AG04450 (cell line): ENCODE results near the gene TNFRSF1B. TPM values are rescaled to one million over a fixed set of nuclear protein-coding genes. Genes with fewer than 3 reads are reported as not detected.

ENCODE experiments used
- CTCF ChIA-PET: fragments of 300-600, 350-600 bp; formaldehyde crosslinking; extraction: SDS; loops from one replicate; lab custom pipeline; 2022; ENCODE audit warnings: antibody characterized with exemption, inconsistent platforms; lab: Charles Lee
- POLR2A ChIA-PET: fragments of 350-600 bp; formaldehyde crosslinking; extraction: SDS; loops from one replicate; lab custom pipeline; 2021; ENCODE audit warnings: antibody characterized with exemption, inconsistent platforms; lab: Yijun Ruan, JAX
- DNase-seq: peaks from one replicate; pipeline ENCODE4 v3.0.0-alpha.2; 2011; ENCODE audit warnings: low read depth, low spot score
- H3K27ac ChIP-seq: one replicate; pipeline ENCODE4 v1.5.1; 2012; ENCODE audit warnings: low read depth, low read length, control low read depth
- H3K27me3 ChIP-seq: one replicate; pipeline ENCODE4 v1.6.0; 2012; ENCODE audit warnings: low read length; ENCODE audit not compliant: control insufficient read depth, insufficient read depth
- H3K4me3 ChIP-seq: 2 replicates; pipeline ENCODE4 v1.5.1; 2011; ENCODE audit warnings: mild to moderate bottlenecking, low read depth, low read length, control low read depth
- H3K9me3 ChIP-seq: 2 replicates; pipeline ENCODE4 v1.5.1; 2012; ENCODE audit warnings: low read length; ENCODE audit not compliant: control insufficient read depth, insufficient read depth
- polyA plus RNA-seq: library from polyadenylated mRNA; depleted of rRNA; stranded (reverse); fragments of >200 nt; gene quantifications from 2 replicates; pipeline ENCODE4 v1.2.3, GENCODE V29; 2011
- TF ChIP-seq, protein P1 (sequence below): IDR thresholded peaks from 2 replicates; pipeline ENCODE4 v1.5.1; 2011; ENCODE audit warnings: low read depth, low read length, control low read depth, inconsistent platforms

TNFRSF1B gene
- polyA plus RNA-seq, 1 experiment = 5.9 TPM

- H3K9me3 ChIP-seq = no peaks in the 10 kb centered on the region
- POLR2A ChIA-PET = no interaction called here
- H3K4me3 ChIP-seq = no peak overlapping the region
- CTCF ChIA-PET = interaction anchor here (1.0 to 3.2 kb wide), 2 partner anchors 11 to 120 kb away, joined by 5 to 17 read pairs; no protein-coding TSS in a partner anchor
- TF ChIP-seq, protein P1, sequence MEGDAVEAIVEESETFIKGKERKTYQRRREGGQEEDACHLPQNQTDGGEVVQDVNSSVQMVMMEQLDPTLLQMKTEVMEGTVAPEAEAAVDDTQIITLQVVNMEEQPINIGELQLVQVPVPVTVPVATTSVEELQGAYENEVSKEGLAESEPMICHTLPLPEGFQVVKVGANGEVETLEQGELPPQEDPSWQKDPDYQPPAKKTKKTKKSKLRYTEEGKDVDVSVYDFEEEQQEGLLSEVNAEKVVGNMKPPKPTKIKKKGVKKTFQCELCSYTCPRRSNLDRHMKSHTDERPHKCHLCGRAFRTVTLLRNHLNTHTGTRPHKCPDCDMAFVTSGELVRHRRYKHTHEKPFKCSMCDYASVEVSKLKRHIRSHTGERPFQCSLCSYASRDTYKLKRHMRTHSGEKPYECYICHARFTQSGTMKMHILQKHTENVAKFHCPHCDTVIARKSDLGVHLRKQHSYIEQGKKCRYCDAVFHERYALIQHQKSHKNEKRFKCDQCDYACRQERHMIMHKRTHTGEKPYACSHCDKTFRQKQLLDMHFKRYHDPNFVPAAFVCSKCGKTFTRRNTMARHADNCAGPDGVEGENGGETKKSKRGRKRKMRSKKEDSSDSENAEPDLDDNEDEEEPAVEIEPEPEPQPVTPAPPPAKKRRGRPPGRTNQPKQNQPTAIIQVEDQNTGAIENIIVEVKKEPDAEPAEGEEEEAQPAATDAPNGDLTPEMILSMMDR = no peak
- no peak for DNase-seq
- no peak overlapping the region for H3K27ac ChIP-seq
- H3K27me3 ChIP-seq = no peaks in the 10 kb centered on the region
Measured at GRCh38 chr1:12245116-12245515, 78.3 kb downstream of the TNFRSF1B start.

DNA sequence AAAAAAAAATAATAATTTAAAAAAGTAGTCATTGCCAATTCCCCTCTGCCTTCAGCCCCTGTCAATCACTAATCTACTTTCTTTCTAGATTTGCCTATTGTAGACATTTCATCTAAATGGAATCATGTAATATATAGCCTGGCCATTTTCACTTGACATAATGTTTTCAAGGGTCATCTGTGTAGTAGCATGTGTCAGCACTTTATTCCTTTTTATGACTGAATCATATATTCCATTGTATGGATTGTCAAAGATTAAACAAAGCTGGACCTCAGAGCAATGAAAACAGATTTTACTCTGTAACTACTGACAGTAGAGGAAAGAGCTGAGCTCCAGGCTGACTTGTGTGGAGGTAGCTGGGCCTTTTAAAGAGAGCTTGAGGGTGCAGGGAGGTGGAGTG, 78.9 kb downstream of the TNFRSF1B start:
- no peak overlapping the region for H3K4me3 ChIP-seq
- H3K9me3 ChIP-seq = no peaks in the 10 kb centered on the region
- H3K27ac ChIP-seq = no peak overlapping the region
- no peaks in the 10 kb centered on the region for H3K27me3 ChIP-seq
- ChIA-PET CTCF (no interaction called here), POLR2A (no interaction called here)
- DNase-seq = no peak
- TF ChIP-seq, protein P1 = no peak

DNA sequence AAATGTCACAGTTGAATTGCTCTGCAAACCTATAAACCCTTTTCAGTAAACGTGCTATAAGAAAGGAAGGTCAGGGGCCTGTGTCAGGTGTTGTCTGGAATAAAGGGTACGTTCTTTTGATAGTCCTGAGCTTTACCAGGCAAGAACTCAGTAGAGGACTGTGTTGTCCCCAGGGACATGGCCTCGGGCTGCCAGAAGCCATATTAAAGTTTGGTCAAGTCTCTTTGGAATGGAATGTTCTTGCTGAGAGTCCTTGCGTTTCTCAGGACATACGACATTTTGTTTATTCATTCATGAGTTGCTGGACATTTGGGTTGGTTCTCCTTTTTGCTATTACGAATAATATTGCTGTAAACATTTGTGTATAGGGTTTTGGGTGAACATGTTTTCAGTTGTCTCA, 79.8 kb downstream of the TNFRSF1B start:
- TF ChIP-seq, protein P1 = no peak
- DNase-seq = no peak
- ChIA-PET POLR2A (no interaction called here), CTCF (no interaction called here)
- no peaks in the 10 kb centered on the region for H3K27me3 ChIP-seq
- H3K27ac ChIP-seq = no peak overlapping the region
- no peaks in the 10 kb centered on the region for H3K9me3 ChIP-seq
- no peak overlapping the region for H3K4me3 ChIP-seq

GRCh38 chr1:12249181-12249580, 82.4 kb downstream of the TNFRSF1B start:
- ChIA-PET POLR2A (no interaction called here), CTCF (interaction anchor here (1.0 to 1.2 kb wide), 2 partner anchors 20 to 125 kb away, joined by 3 to 5 read pairs; no protein-coding TSS in a partner anchor)
- TF ChIP-seq, protein P1 = no peak
- H3K9me3 ChIP-seq = no peaks in the 10 kb centered on the region
- H3K4me3 ChIP-seq = no peak overlapping the region
- no peak for DNase-seq
- H3K27me3 ChIP-seq = no peaks in the 10 kb centered on the region
- no peak overlapping the region for H3K27ac ChIP-seq

DNA sequence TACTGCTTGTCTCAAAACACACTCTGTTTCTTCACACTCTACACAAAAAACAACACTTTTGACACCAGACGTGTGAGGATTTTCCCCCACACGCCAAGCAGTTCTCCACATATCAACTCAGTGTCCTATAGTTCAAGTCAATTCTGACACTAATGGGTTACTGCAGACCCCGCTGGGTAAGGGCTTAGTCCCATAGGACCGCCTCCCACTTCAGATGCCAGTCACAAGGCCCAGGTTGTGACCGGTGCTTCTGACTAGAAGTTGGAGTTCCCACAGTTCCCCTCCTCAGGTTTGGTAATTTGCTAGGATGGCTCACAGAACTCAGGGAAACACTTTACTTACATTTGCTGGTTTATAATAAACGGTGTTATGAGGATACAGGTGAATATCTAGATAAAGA, 83.0 kb downstream of the TNFRSF1B start:
- no peaks in the 10 kb centered on the region for H3K27me3 ChIP-seq
- H3K4me3 ChIP-seq = no peak overlapping the region
- DNase-seq = no peak
- no peaks in the 10 kb centered on the region for H3K9me3 ChIP-seq
- POLR2A ChIA-PET = no interaction called here
- CTCF ChIA-PET = interaction anchor here (0.5 to 1.0 kb wide), 2 partner anchors 126 to 382 kb away, joined by 3 to 6 read pairs; no protein-coding TSS in a partner anchor
- H3K27ac ChIP-seq = no peak overlapping the region
- TF ChIP-seq, protein P1 = no peak
